ENCODE measurements around the gene S100A2.
"Not testable (repeated sequence)": the region's sequence is repeated elsewhere in the genome, so short reads cannot be mapped to it uniquely, and the experiment has no call there.

S100A2 gene

DNA sequence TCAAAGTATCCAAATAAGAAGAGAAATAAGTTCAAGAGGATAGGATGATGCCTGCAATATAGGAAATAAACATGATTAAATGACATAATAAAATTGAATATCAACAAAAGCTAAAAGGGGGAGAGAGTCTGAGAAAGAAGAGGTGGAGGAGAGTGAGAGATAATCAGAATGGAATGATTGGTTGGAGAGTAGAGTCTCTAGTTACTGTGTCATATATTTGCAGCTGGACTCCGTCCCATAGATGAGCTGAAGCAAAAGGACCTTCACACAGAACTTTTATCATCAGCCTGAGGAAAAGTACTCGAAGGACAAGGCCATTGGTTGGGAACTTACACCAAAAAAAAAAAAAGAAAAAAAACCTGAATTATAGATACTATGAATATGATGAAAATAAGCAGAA lies 22.8 kb upstream of the S100A2 start:
- DNase-seq (ENCODE audit: low spot score): no peak

DNA sequence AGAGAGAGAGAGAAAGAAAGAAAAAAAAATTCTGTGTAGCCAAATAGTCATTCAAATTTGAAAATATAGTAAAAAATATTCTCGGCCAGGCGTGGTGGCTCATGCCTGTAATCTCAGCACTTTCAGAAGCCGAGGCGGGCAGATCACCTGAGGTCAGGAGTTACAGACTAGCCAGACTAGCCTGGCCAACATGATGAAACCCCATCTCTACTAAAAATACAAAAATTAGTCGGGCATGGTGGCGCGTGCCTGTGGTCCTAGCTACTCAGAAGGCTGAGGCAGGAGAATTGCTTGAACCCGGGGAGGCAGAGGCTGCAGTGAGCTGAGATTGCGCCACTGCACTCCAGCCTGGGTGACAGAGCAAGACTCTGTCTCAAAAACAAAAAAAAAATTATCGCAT lies 22.4 kb upstream of the S100A2 start:
- not testable (repeated sequence) for DNase-seq (ENCODE audit: low spot score)

- no peak for DNase-seq (ENCODE audit: low spot score)
Measured at GRCh38 chr1:153587314-153587713, 21.7 kb upstream of the S100A2 start.

DNA sequence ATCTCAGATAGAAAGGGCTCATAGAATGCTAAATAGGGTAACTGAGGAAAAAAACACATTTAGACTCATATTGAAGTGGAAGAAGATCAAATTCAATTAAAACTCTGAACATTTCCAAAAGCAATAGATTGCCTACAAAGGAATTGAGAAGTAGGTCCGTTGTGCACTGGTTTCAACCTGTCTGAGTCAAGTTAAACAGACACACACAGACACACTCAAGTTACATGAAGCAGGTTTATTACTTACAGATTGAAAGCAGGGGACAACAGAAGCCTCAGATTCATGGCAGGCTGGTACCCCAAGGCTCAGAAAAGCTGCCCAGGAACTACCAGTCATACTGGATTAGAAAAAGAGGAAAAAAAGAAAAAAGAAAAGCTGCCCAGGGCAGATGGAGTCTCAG lies 20.7 kb upstream of the S100A2 start:
- no peak for DNase-seq (ENCODE audit: low spot score)

GRCh38 chr1:153585006-153585405 lies 19.4 kb upstream of the S100A2 start:
- no peak for DNase-seq (ENCODE audit: low spot score)

GRCh38 chr1:153583976-153584375 lies 18.3 kb upstream of the S100A2 start:
- DNase-seq (ENCODE audit: low spot score): no peak

DNA sequence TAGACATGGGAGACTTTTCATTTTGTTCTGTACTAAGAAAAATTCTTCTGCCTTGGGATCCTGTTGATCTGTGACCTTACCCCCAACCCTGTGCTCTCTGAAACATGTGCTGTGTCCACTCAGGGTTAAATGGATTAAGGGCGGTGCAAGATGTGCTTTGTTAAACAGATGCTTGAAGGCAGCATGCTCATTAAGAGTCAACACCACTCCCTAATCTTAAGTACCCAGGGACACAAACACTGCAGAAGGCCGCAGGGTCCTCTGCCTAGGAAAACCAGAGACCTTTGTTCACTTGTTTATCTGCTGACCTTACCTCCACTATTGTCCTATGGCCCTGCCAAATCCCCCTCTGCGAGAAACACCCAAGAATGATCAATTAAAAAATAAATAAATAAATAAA lies 17.9 kb upstream of the S100A2 start:
- not testable (repeated sequence) for DNase-seq (ENCODE audit: low spot score)

- not testable (repeated sequence) for DNase-seq (ENCODE audit: low spot score)
Measured at GRCh38 chr1:153582836-153583235, 17.2 kb upstream of the S100A2 start.

DNA sequence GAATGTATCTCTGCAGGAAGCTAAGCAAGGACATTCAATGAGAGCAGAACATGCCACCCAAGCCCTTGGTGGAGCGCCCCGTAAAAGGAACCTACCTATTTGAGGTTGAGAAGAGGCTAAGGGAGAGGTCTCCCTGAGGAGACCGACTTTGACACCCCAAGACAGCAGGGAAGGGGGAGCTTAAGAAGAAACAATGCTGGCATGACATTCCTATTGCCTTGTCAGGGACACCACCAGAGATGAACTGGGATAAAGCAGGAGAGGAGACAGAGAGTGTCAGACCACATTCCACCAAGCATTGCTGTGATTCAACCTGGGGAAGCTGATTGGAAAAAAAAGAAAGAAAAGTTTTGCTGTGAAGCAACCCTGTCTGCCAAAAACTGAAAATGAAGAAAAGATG lies 13.3 kb upstream of the S100A2 start:
- no peak for DNase-seq (ENCODE audit: low spot score)

DNA sequence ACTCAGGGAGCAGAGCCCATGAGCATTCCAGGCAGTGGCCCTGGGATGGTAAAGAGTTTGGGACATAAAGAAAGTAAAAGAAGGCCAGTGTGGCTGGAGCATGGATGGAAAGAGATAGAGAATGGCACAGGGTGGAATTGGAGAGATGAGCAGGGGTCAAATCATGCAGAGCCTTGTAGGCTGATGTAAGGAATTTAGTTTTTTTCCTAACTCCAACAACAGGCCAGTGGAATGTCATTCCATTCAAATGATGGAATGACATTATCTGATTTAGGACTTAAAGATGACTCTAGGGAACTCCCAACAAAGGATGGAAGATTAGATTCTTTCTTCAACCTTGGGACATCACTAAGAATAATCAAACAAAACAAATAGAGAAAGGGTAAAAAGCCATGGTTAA lies 12.8 kb upstream of the S100A2 start:
- DNase-seq (ENCODE audit: low spot score): no peak

GRCh38 chr1:153577624-153578051 lies 12.0 kb upstream of the S100A2 start:
- no peak for DNase-seq (ENCODE audit: low spot score)

DNA sequence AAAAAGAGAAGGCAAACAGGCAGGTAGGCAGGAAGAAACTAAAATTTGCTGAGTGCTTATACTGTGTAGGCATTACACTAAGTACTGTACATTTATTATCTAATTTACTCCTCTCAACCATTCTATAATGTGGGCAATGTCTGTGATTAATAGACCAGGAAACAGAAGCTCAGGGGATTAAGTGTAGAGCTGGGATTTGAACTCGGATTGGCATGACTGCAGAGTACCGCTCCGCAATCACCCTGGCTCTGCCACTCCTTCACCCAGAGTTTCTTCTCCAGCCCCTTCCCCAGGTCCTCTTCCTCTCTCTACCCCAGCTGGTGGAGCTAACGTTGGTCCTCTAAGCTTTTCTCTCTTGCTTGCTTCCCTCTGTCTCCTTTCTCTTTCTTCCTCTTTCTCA lies 11.5 kb upstream of the S100A2 start:
- DNase-seq (ENCODE audit: low spot score): no peak

GRCh38 chr1:153575497-153575896 lies 9.9 kb upstream of the S100A2 start:
- DNase-seq (ENCODE audit: low spot score): not testable (repeated sequence)

- not testable (repeated sequence) for DNase-seq (ENCODE audit: low spot score)
Measured at GRCh38 chr1:153575081-153575491, 9.4 kb upstream of the S100A2 start.

DNA sequence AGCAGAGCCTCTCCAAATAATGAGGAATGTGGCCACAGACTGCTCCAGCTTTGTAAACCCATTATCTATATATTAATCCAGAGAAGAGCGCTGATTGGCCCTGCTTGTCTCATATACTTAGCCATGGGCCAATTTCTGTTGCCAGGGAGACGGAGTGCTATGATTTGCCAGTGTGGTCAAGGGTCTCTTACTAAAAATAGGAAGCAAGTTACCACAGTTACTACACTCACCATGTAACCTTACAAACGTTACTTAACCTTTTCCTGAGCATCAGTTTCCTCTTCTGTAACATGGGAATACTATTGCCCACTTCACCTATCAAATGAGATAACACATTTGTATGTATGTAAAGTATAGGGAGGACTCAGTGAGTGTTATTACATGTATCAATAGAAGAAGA lies 7.7 kb upstream of the S100A2 start:
- DNase-seq (ENCODE audit: low spot score): no peak

- no peak for DNase-seq (ENCODE audit: low spot score)
Measured at GRCh38 chr1:153572569-153573015, 6.9 kb upstream of the S100A2 start.

DNA sequence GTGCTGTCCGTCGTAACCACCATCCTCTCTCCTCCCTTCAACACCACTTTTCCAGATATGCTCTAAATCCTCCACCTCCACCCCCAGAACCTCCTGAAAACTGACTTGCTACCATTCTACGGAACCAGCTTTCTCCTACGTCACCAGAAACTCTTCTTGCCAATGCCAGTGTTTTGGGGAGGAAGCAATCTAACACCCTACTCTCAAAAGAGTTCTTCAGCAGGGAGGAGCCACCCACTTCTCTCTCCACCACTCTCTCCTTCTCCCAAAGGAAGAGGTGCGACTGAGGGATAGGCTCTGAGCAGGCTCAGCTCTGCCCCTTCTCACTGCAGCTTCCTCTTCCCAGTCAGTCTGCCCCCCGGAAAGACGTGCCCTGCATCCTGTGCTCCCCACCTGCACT lies 6.1 kb upstream of the S100A2 start:
- DNase-seq (ENCODE audit: low spot score): no peak

DNA sequence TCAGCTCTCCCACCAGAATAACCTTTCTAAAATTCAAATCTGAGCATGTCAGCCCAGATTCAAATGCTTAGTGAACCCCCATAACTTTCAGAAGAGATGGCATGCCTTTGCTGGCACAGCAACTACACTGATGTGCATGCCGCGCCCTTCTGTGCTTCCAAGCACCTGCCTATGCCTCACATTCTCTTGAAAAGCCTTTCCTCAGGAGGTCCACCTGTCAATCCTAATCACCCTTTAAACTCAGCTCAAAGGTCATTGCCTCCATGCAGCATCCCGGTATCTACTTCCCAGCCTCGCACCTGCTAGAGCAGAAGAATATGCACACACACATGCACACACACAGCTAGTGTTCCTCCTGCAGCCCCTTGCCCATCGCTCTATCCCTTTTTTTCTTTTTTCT lies 5.2 kb upstream of the S100A2 start:
- no peak for DNase-seq (ENCODE audit: low spot score)

GRCh38 chr1:153569465-153569864 lies 3.8 kb upstream of the S100A2 start:
- no peak for DNase-seq (ENCODE audit: low spot score)

GRCh38 chr1:153568367-153569099 lies 2.9 kb upstream of the S100A2 start:
- peak; percentile 92 for DNase-seq (ENCODE audit: low spot score)

GRCh38 chr1:153567621-153568366 lies 2.1 kb upstream of the S100A2 start:
- DNase-seq (ENCODE audit: low spot score): no peak

DNA sequence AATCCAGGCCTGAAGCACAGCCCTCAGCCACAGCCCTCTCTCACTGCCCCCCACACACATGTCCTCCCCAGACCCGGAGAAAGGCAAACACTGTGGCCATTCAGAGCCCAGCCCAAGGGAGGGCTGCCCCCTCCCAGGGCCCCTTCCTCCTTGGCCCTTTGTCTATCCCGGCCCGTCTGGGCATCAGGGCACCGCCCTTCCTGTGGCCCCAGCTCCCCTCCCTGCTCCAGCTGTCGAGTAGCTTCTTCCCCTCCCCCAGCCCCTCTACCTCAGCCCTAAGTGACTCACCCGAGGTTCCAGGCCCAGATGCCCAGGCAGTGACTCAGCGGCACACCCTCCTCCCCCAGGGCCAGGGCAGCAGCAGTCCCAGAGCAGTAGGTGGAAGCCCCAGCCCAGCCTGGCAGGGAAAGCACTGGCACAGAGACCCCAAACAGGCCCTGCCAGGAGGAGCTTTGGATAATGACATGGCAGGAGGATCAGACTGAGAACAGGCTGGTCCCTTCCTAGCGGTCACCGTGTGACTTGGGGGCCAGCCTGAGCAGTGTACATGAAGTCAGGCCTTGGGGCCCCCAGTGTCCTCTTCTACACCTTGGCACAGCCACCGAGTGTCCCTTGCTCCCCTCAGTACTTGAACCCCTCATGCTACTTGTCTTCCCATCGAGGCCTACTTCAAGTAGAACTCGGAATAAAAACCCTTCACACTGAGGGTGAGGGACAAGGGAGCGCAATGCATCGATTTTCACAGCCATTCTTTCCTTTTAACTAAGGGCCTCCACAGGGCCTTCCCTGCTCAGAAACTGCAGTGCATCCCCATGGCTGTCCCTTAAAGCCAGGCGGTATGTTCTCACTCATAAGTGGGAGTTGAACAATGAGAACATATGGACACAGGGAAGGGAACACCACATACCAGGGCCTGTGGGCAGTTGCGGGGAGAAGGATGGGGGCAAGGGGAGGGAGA lies 1.0 kb upstream of the S100A2 start:
- peak; percentile 89 for DNase-seq (ENCODE audit: low spot score)

Measured in left forelimb (tissue), 1 donor.